HCT116 (cell line): ENCODE results near the gene LIG4. TPM values are rescaled to one million over a fixed set of nuclear protein-coding genes. Genes with fewer than 3 reads are reported as not detected.

Experiments used
- ATAC-seq: fragments of 200-7000 bp; cut with Tn5 transposase; 2 replicates; pipeline ENCODE4 v1.9.1; 2020; ENCODE audit warnings: mild to moderate bottlenecking, moderate library complexity
- BruUV-seq: library from RNA; stranded (reverse); fragments of 400-500 nt; replicated peaks from 2 replicates; lab custom pipeline; 2021; lab: Mats Ljungman, UMichigan
- CTCF ChIA-PET: fragments of 300-600 bp; sonication (Branson Sonifier 250); formaldehyde crosslinking; loops from one replicate; lab custom pipeline; 2021; ENCODE audit warnings: antibody characterized with exemption; lab: Charles Lee
- POLR2A ChIA-PET: fragments of 300-600, 350-600 bp; sonication (Branson Sonifier 250); formaldehyde crosslinking; loops from one replicate; lab custom pipeline; 2021; ENCODE audit warnings: antibody characterized with exemption; lab: Charles Lee
- RAD21 ChIA-PET, 2 experiments: fragments of 300-600 bp; sonication (Branson Sonifier 250); formaldehyde crosslinking; loops; one replicate each; lab custom pipeline; 2023; ENCODE audit warnings: low total read pairs in 2 of 2; ENCODE audit not compliant: uncharacterized antibody in 2 of 2, unreplicated experiment in 2 of 2, low non-redundant PET in 1 of 2; lab: Charles Lee
- DNase-seq: peaks from one replicate; pipeline ENCODE4 v3.0.0-alpha.2; 2010; ENCODE audit warnings: low read depth, low spot score
- H2AFZ ChIP-seq: fragments of 200-600 bp; shearing (Covaris generic), sonication (generic); 2 replicates; pipeline ENCODE4 v1.6.1; 2017; ENCODE audit warnings: low read depth, mixed run types, mixed read lengths, antibody characterized with exemption, low read length; ENCODE audit not compliant: poor library complexity, severe bottlenecking
- H3K27ac ChIP-seq: 2 replicates; pipeline ENCODE4 v1.5.1; 2012; ENCODE audit warnings: low read depth, low read length
- H3K27me3 ChIP-seq: fragments of 200-600 bp; sonication (generic); 2 replicates; pipeline ENCODE4 v1.6.1; 2016; ENCODE audit warnings: mixed run types, low read length, mixed read lengths; ENCODE audit not compliant: insufficient read depth
- H3K36me3 ChIP-seq, 2 experiments: fragments of 200-500 bp in 1 of 2; fragments of 200-600 bp in 1 of 2; sonication (Bioruptor generic) in 1 of 2; sonication (generic) in 1 of 2; 2 replicates each; pipeline versions ENCODE4 v1.5.1 to v1.6.1; 2014 to 2016; ENCODE audit warnings: low read length in 2 of 2, inconsistent platforms in 1 of 2, mixed read lengths in 1 of 2, mixed run types in 1 of 2; ENCODE audit not compliant: insufficient read depth in 2 of 2, control insufficient read depth in 1 of 2
- H3K4me1 ChIP-seq, 2 experiments: fragments of 200-600 bp in 1 of 2; sonication (generic) in 1 of 2; 2 replicates each; pipeline versions ENCODE4 v1.5.1 to v1.6.1; 2012 to 2017; ENCODE audit warnings: low read length in 2 of 2, inconsistent platforms in 1 of 2, mild to moderate bottlenecking in 1 of 2, mixed read lengths in 1 of 2, mixed run types in 1 of 2, moderate library complexity in 1 of 2; ENCODE audit not compliant: insufficient read depth in 2 of 2, control insufficient read depth in 1 of 2
- H3K4me2 ChIP-seq: fragments of 200-600 bp; sonication (generic); 2 replicates; pipeline ENCODE4 v1.6.1; 2017; ENCODE audit warnings: mixed run types, low read length, mixed read lengths
- H3K4me3 ChIP-seq, 2 experiments: fragments of 200-600 bp in 1 of 2; sonication (generic) in 1 of 2; replicated peaks in 1 of 2; 2 replicates each; pipeline ENCODE4 v1.5.1; 2011 to 2016; ENCODE audit warnings: low read length in 2 of 2, control low read depth in 1 of 2, low read depth in 1 of 2, mild to moderate bottlenecking in 1 of 2, mixed read lengths in 1 of 2, mixed run types in 1 of 2
- H3K79me2 ChIP-seq: fragments of 200-600 bp; sonication (generic); 2 replicates; pipeline ENCODE4 v1.6.1; 2017; ENCODE audit warnings: mild to moderate bottlenecking, mixed run types, low read length, moderate library complexity, mixed read lengths; ENCODE audit not compliant: insufficient read depth
- H3K9ac ChIP-seq: fragments of 200-600 bp; sonication (generic); 2 replicates; pipeline ENCODE4 v1.6.1; 2016; ENCODE audit warnings: low read length, mixed read lengths
- H3K9me2 ChIP-seq: fragments of 200-600 bp; sonication (generic), shearing (Covaris generic); 2 replicates; pipeline ENCODE4 v1.6.1; 2017; ENCODE audit warnings: mixed run types, mild to moderate bottlenecking, moderate library complexity; ENCODE audit not compliant: insufficient read depth
- H3K9me3 ChIP-seq, 2 experiments: fragments of 200-500 bp in 1 of 2; fragments of 200-600 bp in 1 of 2; sonication (Bioruptor generic) in 1 of 2; sonication (generic) in 1 of 2; 2 replicates each; pipeline ENCODE4 v1.6.1; 2014 to 2017; ENCODE audit warnings: low read length in 2 of 2, mixed read lengths in 2 of 2, inconsistent platforms in 1 of 2, low read depth in 1 of 2, mild to moderate bottlenecking in 1 of 2, mixed run types in 1 of 2, moderate library complexity in 1 of 2; ENCODE audit not compliant: control insufficient read depth in 1 of 2, insufficient read depth in 1 of 2
- H4K20me1 ChIP-seq: fragments of 200-600 bp; sonication (generic), shearing (Covaris generic); 2 replicates; pipeline ENCODE4 v1.6.1; 2017; ENCODE audit warnings: mixed run types, mild to moderate bottlenecking, moderate library complexity; ENCODE audit not compliant: insufficient read depth
- CBX3 ChIP-seq: IDR thresholded peaks from 2 replicates; pipeline ENCODE4 v1.6.1; 2012; ENCODE audit warnings: low read depth
- CEBPB ChIP-seq: IDR thresholded peaks from 2 replicates; pipeline ENCODE4 v1.6.1; 2012; ENCODE audit warnings: low read depth
- EGR1 ChIP-seq: IDR thresholded peaks from 2 replicates; pipeline ENCODE4 v1.6.1; 2012; ENCODE audit warnings: low read depth
- ELF1 ChIP-seq: IDR thresholded peaks from 2 replicates; pipeline ENCODE4 v1.6.1; 2012; ENCODE audit warnings: low read depth, borderline replicate concordance
- EZH2 ChIP-seq: fragments of 200-600 bp; sonication (generic); IDR thresholded peaks from 2 replicates; pipeline ENCODE4 v1.6.1; 2017; ENCODE audit warnings: antibody characterized with exemption, mixed run types
- EZH2phosphoT487 ChIP-seq: fragments of 200-600 bp; IDR thresholded peaks from 2 replicates; pipeline ENCODE4 v1.6.1; 2018; ENCODE audit warnings: antibody characterized with exemption, borderline replicate concordance
- FOSL1 ChIP-seq: IDR thresholded peaks from 2 replicates; pipeline ENCODE4 v1.6.1; 2012; ENCODE audit warnings: low read depth
- POLR2A ChIP-seq: IDR thresholded peaks from 2 replicates; pipeline ENCODE4 v1.7.0; 2011; ENCODE audit warnings: borderline replicate concordance; ENCODE audit not compliant: insufficient read depth, insufficient read length; ENCODE audit errors: extremely low read depth
- POLR2AphosphoS5 ChIP-seq: IDR thresholded peaks from 2 replicates; pipeline ENCODE4 v1.6.1; 2011; ENCODE audit warnings: mild to moderate bottlenecking, low read depth, low read length, moderate library complexity
- RAD21 ChIP-seq: IDR thresholded peaks from 2 replicates; pipeline ENCODE4 v1.6.1; 2012; ENCODE audit warnings: low read depth, mild to moderate bottlenecking
- YY1 ChIP-seq: IDR thresholded peaks from 2 replicates; pipeline ENCODE4 v1.6.1; 2011; ENCODE audit warnings: low read length, low read depth, moderate library complexity, mild to moderate bottlenecking; ENCODE audit not compliant: insufficient replicate concordance; ENCODE audit errors: extremely low read depth
- ZNF274 ChIP-seq: fragments of 200-500 bp; sonication (Bioruptor generic); IDR thresholded peaks from 2 replicates; pipeline ENCODE4 v1.6.1; 2014; ENCODE audit warnings: mild to moderate bottlenecking, low read depth, low read length, inconsistent platforms
- intact Hi-C: fragments of 100-400 bp; cut with micrococcal nuclease; formaldehyde crosslinking; loops from 2 replicates; pipeline ENCODE4 v1.10.0; 2022
- total RNA-seq: library from RNA; stranded (reverse); gene quantifications from one replicate; pipeline ENCODE4 v1.2.1, GENCODE V29; 2021; ENCODE audit not compliant: unreplicated experiment
- TF ChIP-seq, protein P1 (sequence below): IDR thresholded peaks from 2 replicates; pipeline ENCODE4 v1.6.1; 2012; ENCODE audit warnings: low read depth
- TF ChIP-seq, protein P2 (sequence below): IDR thresholded peaks from 2 replicates; pipeline ENCODE4 v1.6.1; 2012
- TF ChIP-seq, protein P3 (sequence below), 3 experiments: fragments of 200-600 bp in 1 of 3; sonication (generic) in 1 of 3; IDR thresholded peaks in 2 of 3; conservative IDR thresholded peaks in 1 of 3; 2 replicates each; pipeline ENCODE4 v1.5.1; 2012 to 2017; ENCODE audit warnings: low read depth in 2 of 3, low read length in 2 of 3, antibody characterized with exemption in 1 of 3, borderline replicate concordance in 1 of 3, control low read depth in 1 of 3, mild to moderate bottlenecking in 1 of 3, mixed read lengths in 1 of 3, mixed run types in 1 of 3, moderate library complexity in 1 of 3; ENCODE audit not compliant: insufficient read depth in 1 of 3
- TF ChIP-seq, protein P4 (sequence below): IDR thresholded peaks from 2 replicates; pipeline ENCODE4 v1.6.1; 2011; ENCODE audit warnings: mild to moderate bottlenecking, low read length, moderate library complexity; ENCODE audit not compliant: insufficient replicate concordance; ENCODE audit errors: extremely low read depth

The LIG4 gene
- total RNA-seq, 1 experiment from 2014 or later: 7.4 TPM

- Histone ChIP-seq H3K79me2 (no peaks in the 10 kb centered on the region), H3K4me3 (no peak overlapping the region), H4K20me1 (no peaks in the 10 kb centered on the region), H3K36me3 (no peaks in the 10 kb centered on the region), H3K9me2 (no peaks in the 10 kb centered on the region), H3K9me3 (no peaks in the 10 kb centered on the region), H3K27ac (no peak overlapping the region), H3K4me2 (no peak overlapping the region), H2AFZ (no peak overlapping the region), H3K27me3 (no peaks in the 10 kb centered on the region), H3K4me1 (no peaks in the 10 kb centered on the region; a peak in 1 of 4 replicates), H3K9ac (no peak overlapping the region)
- no peak for TF ChIP-seq FOSL1
- no peak for TF ChIP-seq CEBPB
- TF ChIP-seq ZNF274: no peak
- TF ChIP-seq, protein P1, sequence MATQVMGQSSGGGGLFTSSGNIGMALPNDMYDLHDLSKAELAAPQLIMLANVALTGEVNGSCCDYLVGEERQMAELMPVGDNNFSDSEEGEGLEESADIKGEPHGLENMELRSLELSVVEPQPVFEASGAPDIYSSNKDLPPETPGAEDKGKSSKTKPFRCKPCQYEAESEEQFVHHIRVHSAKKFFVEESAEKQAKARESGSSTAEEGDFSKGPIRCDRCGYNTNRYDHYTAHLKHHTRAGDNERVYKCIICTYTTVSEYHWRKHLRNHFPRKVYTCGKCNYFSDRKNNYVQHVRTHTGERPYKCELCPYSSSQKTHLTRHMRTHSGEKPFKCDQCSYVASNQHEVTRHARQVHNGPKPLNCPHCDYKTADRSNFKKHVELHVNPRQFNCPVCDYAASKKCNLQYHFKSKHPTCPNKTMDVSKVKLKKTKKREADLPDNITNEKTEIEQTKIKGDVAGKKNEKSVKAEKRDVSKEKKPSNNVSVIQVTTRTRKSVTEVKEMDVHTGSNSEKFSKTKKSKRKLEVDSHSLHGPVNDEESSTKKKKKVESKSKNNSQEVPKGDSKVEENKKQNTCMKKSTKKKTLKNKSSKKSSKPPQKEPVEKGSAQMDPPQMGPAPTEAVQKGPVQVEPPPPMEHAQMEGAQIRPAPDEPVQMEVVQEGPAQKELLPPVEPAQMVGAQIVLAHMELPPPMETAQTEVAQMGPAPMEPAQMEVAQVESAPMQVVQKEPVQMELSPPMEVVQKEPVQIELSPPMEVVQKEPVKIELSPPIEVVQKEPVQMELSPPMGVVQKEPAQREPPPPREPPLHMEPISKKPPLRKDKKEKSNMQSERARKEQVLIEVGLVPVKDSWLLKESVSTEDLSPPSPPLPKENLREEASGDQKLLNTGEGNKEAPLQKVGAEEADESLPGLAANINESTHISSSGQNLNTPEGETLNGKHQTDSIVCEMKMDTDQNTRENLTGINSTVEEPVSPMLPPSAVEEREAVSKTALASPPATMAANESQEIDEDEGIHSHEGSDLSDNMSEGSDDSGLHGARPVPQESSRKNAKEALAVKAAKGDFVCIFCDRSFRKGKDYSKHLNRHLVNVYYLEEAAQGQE: no peak
- TF ChIP-seq EZH2: no peak
- TF ChIP-seq ELF1: no peak
- no peak for TF ChIP-seq YY1
- no peak for TF ChIP-seq EGR1
- no peak for TF ChIP-seq POLR2AphosphoS5
- no peak for TF ChIP-seq EZH2phosphoT487
- TF ChIP-seq, protein P2, sequence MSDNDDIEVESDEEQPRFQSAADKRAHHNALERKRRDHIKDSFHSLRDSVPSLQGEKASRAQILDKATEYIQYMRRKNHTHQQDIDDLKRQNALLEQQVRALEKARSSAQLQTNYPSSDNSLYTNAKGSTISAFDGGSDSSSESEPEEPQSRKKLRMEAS: no peak
- TF ChIP-seq, protein P3, sequence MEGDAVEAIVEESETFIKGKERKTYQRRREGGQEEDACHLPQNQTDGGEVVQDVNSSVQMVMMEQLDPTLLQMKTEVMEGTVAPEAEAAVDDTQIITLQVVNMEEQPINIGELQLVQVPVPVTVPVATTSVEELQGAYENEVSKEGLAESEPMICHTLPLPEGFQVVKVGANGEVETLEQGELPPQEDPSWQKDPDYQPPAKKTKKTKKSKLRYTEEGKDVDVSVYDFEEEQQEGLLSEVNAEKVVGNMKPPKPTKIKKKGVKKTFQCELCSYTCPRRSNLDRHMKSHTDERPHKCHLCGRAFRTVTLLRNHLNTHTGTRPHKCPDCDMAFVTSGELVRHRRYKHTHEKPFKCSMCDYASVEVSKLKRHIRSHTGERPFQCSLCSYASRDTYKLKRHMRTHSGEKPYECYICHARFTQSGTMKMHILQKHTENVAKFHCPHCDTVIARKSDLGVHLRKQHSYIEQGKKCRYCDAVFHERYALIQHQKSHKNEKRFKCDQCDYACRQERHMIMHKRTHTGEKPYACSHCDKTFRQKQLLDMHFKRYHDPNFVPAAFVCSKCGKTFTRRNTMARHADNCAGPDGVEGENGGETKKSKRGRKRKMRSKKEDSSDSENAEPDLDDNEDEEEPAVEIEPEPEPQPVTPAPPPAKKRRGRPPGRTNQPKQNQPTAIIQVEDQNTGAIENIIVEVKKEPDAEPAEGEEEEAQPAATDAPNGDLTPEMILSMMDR (IDR thresholded peaks at IDR 0.05 in 2 of 3, conservative IDR thresholded peaks at IDR 0.05 in 1 of 3; ENCODE audit: borderline replicate concordance in 1 of 3, insufficient read depth in 1 of 3, low read depth in 2 of 3, low read length in 2 of 3): no peak
- TF ChIP-seq CBX3: no peak
- no peak for TF ChIP-seq RAD21
- no peak for TF ChIP-seq POLR2A
- TF ChIP-seq, protein P4, sequence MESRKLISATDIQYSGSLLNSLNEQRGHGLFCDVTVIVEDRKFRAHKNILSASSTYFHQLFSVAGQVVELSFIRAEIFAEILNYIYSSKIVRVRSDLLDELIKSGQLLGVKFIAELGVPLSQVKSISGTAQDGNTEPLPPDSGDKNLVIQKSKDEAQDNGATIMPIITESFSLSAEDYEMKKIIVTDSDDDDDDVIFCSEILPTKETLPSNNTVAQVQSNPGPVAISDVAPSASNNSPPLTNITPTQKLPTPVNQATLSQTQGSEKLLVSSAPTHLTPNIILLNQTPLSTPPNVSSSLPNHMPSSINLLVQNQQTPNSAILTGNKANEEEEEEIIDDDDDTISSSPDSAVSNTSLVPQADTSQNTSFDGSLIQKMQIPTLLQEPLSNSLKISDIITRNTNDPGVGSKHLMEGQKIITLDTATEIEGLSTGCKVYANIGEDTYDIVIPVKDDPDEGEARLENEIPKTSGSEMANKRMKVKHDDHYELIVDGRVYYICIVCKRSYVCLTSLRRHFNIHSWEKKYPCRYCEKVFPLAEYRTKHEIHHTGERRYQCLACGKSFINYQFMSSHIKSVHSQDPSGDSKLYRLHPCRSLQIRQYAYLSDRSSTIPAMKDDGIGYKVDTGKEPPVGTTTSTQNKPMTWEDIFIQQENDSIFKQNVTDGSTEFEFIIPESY: no peak
- ATAC-seq (no peak), DNase-seq (no peak)
- ChIA-PET POLR2A (no interaction called here), CTCF (no interaction called here), RAD21 (no interaction called here)
- BruUV-seq: no TSS peak
- intact Hi-C loops: no loop called here
Observed at GRCh38 chr13:108158746-108159145, 56.6 kb downstream of the LIG4 start.
